HG02798 (cell line): Measurements from ENCODE around the gene ALG14.
"Not testable (repeated sequence)": the region's sequence is repeated elsewhere in the genome, so short reads cannot be mapped to it uniquely, and the experiment has no call there.

ENCODE experiments used
- ATAC-seq: cut with Tn5 transposase; IDR thresholded peaks from one replicate; pipeline ENCODE4 v1.9.1; 2021; ENCODE audit warnings: mild to moderate bottlenecking; ENCODE audit not compliant: unreplicated experiment, poor library complexity

Gene ALG14

GRCh38 chr1:95017775-95018174 lies 55.0 kb downstream of the ALG14 start:
- no peak for ATAC-seq

DNA sequence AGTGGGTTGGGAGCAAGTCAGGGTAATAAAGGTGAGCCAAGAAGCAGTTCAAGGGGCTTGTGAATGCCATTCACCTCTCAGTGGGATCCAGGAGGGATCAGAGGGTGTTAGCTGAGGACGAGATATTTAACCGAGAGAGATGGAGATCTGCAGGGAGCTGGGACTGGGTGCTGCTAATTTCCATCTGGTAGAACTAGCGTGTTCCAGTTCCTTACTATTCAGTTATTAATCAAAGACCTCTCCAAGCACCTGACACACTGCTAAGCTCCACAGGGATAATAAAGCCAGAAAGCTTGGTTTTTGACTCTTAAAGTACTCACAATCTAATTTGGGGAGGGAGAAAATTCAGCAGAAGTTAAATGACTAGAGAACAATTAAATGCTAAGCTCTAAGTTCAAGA lies 57.7 kb downstream of the ALG14 start:
- ATAC-seq, result no peak

DNA sequence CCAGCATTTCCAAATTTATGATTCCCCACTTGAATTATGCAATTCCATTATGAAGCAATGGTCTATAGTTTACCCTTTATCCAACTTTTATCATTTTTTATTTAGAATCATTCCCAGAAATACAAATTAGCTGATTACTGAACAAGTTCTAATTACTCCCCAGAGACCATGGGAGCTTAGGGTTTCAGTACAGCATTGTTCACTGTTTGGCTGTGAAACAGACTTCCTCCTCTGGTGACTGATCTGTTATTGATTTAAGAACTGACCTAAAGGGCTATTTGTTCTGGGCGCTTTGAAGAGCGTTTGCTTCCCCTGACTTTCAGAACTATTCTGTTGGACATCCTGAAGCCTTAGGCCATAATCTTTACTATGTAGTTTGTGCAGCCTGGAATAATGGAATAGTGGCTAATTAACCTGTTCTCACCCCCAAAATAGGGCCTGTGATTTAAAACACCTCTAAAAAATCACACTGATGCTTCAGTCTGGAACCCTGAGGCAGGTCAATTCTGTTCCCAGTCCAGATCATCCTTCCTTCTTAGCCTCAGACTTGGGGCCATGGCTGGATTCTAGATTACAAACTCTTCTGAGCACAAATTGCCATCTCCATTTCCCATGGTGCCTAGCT lies 58.7 kb downstream of the ALG14 start:
- no peak for ATAC-seq

DNA sequence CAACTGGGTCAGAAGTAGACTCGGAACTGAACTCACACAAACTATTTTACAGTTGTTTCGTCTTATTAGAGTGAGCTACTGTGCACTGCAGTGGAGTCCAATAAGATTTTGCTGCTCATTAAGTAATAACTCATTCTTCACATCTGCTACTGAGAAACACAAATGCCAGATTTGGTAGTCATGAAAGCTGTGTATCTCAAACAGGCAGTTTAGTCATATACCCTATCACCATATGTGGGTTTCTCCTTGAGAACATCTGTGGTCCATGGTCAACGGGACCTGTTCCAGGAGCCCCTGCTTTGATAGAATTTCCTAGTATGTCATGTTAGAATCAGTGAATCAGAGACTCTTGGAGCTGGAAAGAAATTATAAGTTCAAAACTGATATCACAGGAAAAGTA lies 60.4 kb downstream of the ALG14 start:
- ATAC-seq, result no peak

DNA sequence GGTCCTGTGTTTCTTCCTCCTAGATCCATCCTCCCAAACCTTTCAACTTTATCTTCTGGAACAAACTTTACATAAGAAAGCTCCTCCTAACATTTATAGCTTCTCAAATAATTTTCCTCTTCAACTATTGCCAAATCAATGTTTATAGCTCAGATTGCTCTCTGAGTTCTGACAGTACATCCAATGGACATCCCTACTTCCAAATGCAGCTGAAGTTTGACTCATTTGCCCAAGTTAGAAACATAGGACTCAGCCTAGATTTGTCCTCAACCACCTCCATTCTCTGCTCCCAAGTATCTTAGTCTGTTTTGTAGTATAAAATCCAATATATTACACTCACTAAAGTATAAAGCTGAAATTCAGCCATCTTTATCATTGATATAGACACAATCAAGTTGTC lies 62.6 kb downstream of the ALG14 start:
- no peak for ATAC-seq

GRCh38 chr1:95007687-95008086 lies 65.1 kb downstream of the ALG14 start:
- no peak for ATAC-seq

GRCh38 chr1:95006681-95007080 lies 66.1 kb downstream of the ALG14 start:
- no peak for ATAC-seq

DNA sequence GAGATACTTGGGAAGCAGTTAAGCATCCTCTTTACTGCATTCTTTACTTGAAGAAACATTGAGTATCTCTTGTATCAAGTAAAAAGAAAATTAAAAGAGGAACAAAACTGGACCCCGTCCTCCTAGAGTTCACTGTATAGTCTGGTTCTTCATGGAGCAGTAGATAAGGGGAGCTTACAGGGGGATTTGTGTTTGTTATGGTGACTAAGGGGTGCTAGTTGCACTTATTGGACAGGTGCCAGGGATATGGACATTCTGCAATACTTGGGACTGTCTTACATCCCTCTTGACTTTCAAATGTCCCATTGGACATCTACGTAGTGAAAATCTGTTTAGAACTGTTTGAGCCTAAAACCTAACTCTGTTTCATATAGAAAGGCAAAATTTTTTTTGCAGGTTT lies 67.2 kb downstream of the ALG14 start:
- no peak for ATAC-seq

DNA sequence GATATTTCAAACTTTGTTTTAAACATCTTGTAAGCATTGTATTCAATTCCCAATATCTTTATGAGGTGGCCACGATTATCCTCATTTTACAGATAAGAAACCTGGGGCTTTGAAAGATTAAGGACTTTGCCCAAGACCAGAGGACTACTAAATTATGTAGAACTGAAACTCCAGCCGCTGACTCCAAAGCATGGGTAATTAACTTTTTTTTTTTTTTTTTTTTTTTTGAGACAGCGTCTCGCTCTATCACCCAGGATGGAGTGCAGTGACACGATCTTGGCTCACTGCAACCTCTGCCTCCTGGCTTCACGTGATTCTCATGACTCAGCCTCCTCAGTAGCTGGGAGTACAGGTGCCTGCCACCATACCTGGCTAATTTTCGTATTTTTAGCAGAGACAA lies 68.7 kb downstream of the ALG14 start:
- ATAC-seq, result no peak

DNA sequence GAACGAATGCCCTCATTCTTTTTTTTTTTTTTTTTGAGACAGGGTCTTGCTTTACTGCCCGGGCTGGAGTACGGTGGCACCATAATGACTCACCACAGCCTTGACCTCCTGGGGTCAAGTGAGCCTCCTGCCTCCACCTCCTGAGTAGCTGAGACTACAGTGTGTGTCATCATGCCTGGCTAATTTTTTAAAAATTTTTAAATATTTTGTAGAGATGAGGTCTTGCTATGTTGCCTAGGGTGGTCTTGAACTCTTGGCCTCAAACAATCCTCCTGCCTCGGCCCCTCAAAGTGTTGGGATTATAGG lies 69.4 kb downstream of the ALG14 start:
- no peak for ATAC-seq

GRCh38 chr1:95002540-95003432 lies 70.0 kb downstream of the ALG14 start:
- ATAC-seq, result no peak

GRCh38 chr1:95002164-95002539 lies 70.6 kb downstream of the ALG14 start:
- no peak for ATAC-seq

DNA sequence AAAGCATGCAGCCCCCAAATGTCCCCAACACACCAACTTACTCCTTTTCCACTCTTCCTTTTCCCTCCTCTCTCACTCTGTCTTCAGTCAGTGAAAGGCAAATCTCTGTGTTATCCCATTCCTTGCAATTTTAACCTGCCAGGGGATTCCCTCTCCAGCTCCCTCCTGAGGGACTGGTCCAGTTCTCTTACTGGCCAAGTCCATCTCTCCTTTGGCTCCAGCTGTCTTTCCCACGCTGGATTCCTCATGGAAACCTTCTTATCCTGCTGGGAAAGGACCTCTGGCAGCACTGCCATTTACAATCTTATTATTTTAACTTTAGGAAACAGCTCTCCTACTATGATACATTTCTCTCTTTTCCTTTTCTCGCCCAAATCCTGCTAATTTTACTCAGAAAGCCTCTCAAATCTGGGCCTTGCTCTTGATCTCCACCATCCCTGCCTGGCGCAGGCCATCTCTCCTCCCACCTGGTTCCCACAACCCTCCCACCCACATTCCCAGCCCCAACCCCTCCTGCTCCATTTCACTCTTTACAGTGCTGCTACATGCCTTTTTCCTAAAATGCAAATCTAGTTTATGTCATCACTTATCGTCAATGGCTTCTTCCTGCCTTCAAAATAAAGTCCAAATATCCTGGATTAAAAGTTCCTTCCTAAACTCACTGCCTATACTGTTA lies 73.2 kb downstream of the ALG14 start:
- no peak for ATAC-seq

- no peak for ATAC-seq
Measured at GRCh38 chr1:94998748-94999147, 74.0 kb downstream of the ALG14 start.

GRCh38 chr1:94998114-94998513 lies 74.6 kb downstream of the ALG14 start:
- ATAC-seq, result no peak

- not testable (repeated sequence) for ATAC-seq
Measured at GRCh38 chr1:94995536-94995935, 77.2 kb downstream of the ALG14 start.

DNA sequence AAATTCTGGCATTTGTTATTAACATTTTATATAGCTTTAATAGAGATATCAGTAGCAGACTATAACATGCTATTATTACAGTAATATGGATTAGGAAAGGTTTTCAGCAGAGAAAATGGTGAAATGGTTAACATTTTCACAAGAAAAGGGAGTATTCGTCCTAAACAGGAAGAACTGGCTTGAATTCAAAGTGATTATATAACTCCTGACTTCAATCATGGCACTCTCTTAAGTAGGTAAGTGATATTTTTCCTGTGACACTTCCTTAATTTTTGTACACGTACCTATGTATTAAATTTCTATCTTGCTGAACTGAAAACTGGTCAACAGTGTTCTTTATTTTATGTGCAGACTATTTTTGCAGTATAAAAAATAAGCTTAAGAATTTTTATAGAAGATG lies 77.9 kb downstream of the ALG14 start:
- no peak for ATAC-seq

DNA sequence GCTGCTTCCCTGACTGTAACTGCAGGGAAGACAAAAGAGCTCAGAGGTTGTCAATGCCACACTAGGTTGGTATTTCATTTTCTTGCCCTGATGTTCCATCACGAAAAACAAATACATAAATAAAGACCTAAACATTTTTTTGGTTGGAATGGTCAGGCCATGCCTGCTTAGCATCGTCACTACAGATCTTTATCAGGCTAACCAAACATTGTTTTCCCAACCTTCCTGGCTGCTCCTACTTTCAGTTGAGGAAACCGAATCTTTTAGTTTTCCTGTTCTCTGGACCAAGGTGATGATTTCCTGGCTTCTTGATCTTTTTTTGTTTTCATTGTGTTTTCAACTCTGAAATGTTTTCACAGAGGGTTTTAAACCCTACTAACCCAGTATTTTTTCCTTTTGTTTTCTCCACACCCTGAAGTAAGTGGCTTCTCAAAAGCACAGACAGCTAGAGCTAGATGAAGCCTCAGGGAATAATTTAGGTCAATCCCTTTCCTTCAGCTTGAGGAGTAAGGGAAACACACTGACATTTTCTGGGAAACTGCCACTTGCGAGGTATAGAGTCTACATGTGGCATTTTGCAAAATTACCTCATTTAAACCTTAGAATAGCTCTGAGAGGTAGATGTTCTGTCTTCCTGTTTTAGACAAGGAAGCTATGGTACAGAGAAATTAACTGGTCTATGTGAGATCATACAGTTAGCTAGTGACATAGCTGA lies 78.7 kb downstream of the ALG14 start:
- no peak for ATAC-seq

- ATAC-seq, result no peak
Measured at GRCh38 chr1:94992863-94993563, 79.7 kb downstream of the ALG14 start.

GRCh38 chr1:94992161-94992560 lies 80.6 kb downstream of the ALG14 start:
- no peak for ATAC-seq
